Thyroid gland (tissue), 4 donors: ENCODE results near the gene MAGI2. TPM values are rescaled to one million over a fixed set of nuclear protein-coding genes. Genes with fewer than 3 reads are reported as not detected.

Experiments used
- DNase-seq, 2 donors: peaks; one replicate each; pipeline ENCODE4 v3.0.0-alpha.2; 2019
- H3K27ac ChIP-seq, 3 donors: fragments of 200-600 bp; sonication (generic); 1 replicate in 2 of 3; 2 replicates in 1 of 3; pipeline ENCODE4 v1.5.1; 2016 to 2019; ENCODE audit warnings: mild to moderate bottlenecking in 1 of 3, moderate library complexity in 1 of 3
- H3K27me3 ChIP-seq: fragments of 200-600 bp; sonication (generic); one replicate; pipeline ENCODE4 v1.5.1; 2019
- H3K36me3 ChIP-seq, 2 donors: fragments of 200-600 bp; sonication (generic); one replicate each; pipeline ENCODE4 v1.5.1; 2016 to 2019
- H3K4me1 ChIP-seq, 2 donors: fragments of 200-600 bp; sonication (generic); one replicate each; pipeline ENCODE4 v1.5.1; 2017 to 2019
- H3K4me3 ChIP-seq, 3 donors: fragments of 200-600 bp; sonication (generic); replicated peaks in 1 of 3; 1 replicate in 2 of 3; 2 replicates in 1 of 3; pipeline ENCODE4 v1.5.1; 2016; ENCODE audit warnings: mild to moderate bottlenecking in 1 of 3
- H3K9me3 ChIP-seq: fragments of 200-600 bp; sonication (generic); one replicate; pipeline ENCODE4 v1.5.1; 2017
- CTCF ChIP-seq, 6 experiments: fragments of 200-600 bp in 3 of 6; fragments of 450-650 bp in 3 of 6; sonication (generic) in 3 of 6; IDR thresholded peaks; one replicate each; pipeline ENCODE4 v1.5.1; 2016 to 2019; ENCODE audit warnings: antibody characterized with exemption in 6 of 6, mild to moderate bottlenecking in 2 of 6, inconsistent platforms in 1 of 6, moderate library complexity in 1 of 6
- POLR2A ChIP-seq, 2 donors: fragments of 450-650 bp; IDR thresholded peaks; one replicate each; pipeline ENCODE4 v1.6.1; 2017; ENCODE audit warnings: antibody characterized with exemption in 2 of 2, mild to moderate bottlenecking in 2 of 2, moderate library complexity in 1 of 2
- WGBS, 2 donors: methylation state at CpG; one replicate each; pipeline ENCODE4 v1.1.5; 2017; 5-methylcytosine and 5-hydroxymethylcytosine counted together
- intact Hi-C: fragments of 100-400 bp; cut with DNase I; formaldehyde crosslinking; loops from one replicate; pipeline ENCODE4 v1.15.1; 2023
- total RNA-seq, 4 donors: library from RNA; depleted of rRNA; stranded (reverse); fragments of >200 nt; gene quantifications; one replicate each; pipeline ENCODE4 v1.2.3, GENCODE V29; 2016

The MAGI2 gene
- total RNA-seq, 4 donors from 2014 or later, result 20.7 to 31.1 (median 26.0) TPM

- WGBS, 2 donors, result 85 to 89% methylated on average over 3 of the region's 3 CpGs
- TF ChIP-seq POLR2A (IDR thresholded peaks at IDR 0.05) (no peak), CTCF (IDR thresholded peaks at IDR 0.05) (no peak)
- intact Hi-C loops, result no loop called here
- Histone ChIP-seq H3K9me3 (no peaks in the 10 kb centered on the region), H3K36me3 (no peaks in the 10 kb centered on the region), H3K4me3 (no peak overlapping the region), H3K27ac (no peak overlapping the region), H3K4me1 (no peaks in the 10 kb centered on the region), H3K27me3 (no peaks in the 10 kb centered on the region)
- no peak for DNase-seq
Observed at GRCh38 chr7:78792624-78793023, 660.8 kb downstream of the MAGI2 start.

GRCh38 chr7:78792006-78792405 is 661.5 kb downstream of the MAGI2 start:
- TF ChIP-seq POLR2A (IDR thresholded peaks at IDR 0.05), result no peak
- no peak for TF ChIP-seq CTCF (IDR thresholded peaks at IDR 0.05)
- no peak for DNase-seq
- no peaks in the 10 kb centered on the region for H3K36me3 ChIP-seq
- no peaks in the 10 kb centered on the region for H3K27me3 ChIP-seq
- H3K4me1 ChIP-seq, result no peaks in the 10 kb centered on the region
- H3K27ac ChIP-seq, result no peak overlapping the region
- 69 to 73% methylated on average over 6 of the region's 6 CpGs for WGBS, 2 donors
- H3K9me3 ChIP-seq, result no peaks in the 10 kb centered on the region
- H3K4me3 ChIP-seq, result no peak overlapping the region
- intact Hi-C loops, result no loop called here

GRCh38 chr7:78788464-78788863 is 665.0 kb downstream of the MAGI2 start:
- Histone ChIP-seq H3K36me3 (no peaks in the 10 kb centered on the region), H3K4me1 (no peaks in the 10 kb centered on the region), H3K27me3 (no peaks in the 10 kb centered on the region), H3K27ac (no peak overlapping the region), H3K9me3 (no peaks in the 10 kb centered on the region), H3K4me3 (no peak overlapping the region)
- intact Hi-C loops, result no loop called here
- WGBS, 2 donors, result 64 to 77% methylated on average over 2 of the region's 2 CpGs
- DNase-seq, result no peak
- TF ChIP-seq CTCF (IDR thresholded peaks at IDR 0.05), result no peak

GRCh38 chr7:78787854-78788253 is 665.6 kb downstream of the MAGI2 start:
- H3K27me3 ChIP-seq, result no peaks in the 10 kb centered on the region
- no peaks in the 10 kb centered on the region for H3K36me3 ChIP-seq
- DNase-seq, result no peak
- H3K9me3 ChIP-seq, result no peaks in the 10 kb centered on the region
- intact Hi-C loops, result no loop called here
- TF ChIP-seq POLR2A (IDR thresholded peaks at IDR 0.05) (no peak), CTCF (IDR thresholded peaks at IDR 0.05) (no peak)
- no peaks in the 10 kb centered on the region for H3K4me1 ChIP-seq
- H3K4me3 ChIP-seq, result no peak overlapping the region
- WGBS, 2 donors, result 92 to 97% methylated on average over 1 of the region's 1 CpG
- no peak overlapping the region for H3K27ac ChIP-seq

GRCh38 chr7:78786055-78786454 is 667.4 kb downstream of the MAGI2 start:
- Histone ChIP-seq H3K4me3 (no peak overlapping the region), H3K27ac (no peak overlapping the region), H3K9me3 (no peaks in the 10 kb centered on the region), H3K27me3 (no peaks in the 10 kb centered on the region), H3K36me3 (no peaks in the 10 kb centered on the region), H3K4me1 (no peaks in the 10 kb centered on the region)
- DNase-seq, result no peak
- intact Hi-C loops, result no loop called here
- no peak for TF ChIP-seq CTCF (IDR thresholded peaks at IDR 0.05)
- TF ChIP-seq POLR2A (IDR thresholded peaks at IDR 0.05), result no peak
- WGBS, 2 donors, result 89 to 90% methylated on average over 2 of the region's 2 CpGs
